T-cell (primary cell): ENCODE measurements around the gene PITPNM2. TPM values are rescaled to one million over a fixed set of nuclear protein-coding genes. Genes with fewer than 3 reads are reported as not detected.

Experiments
- ATAC-seq, 4 experiments: fragments of 200-7000 bp in 3 of 4; fragments of 150-1000 bp in 1 of 4; cut with Tn5 transposase; replicated peaks in 1 of 4; 1 replicate in 3 of 4; 2 replicates in 1 of 4; pipeline ENCODE4 v1.10.0; 2021; ENCODE audit warnings: moderate library complexity in 3 of 4, mild to moderate bottlenecking in 2 of 4, moderate number of reproducible peaks in 1 of 4
- CTCF ChIA-PET, 2 donors: fragments of 300-600 bp; sonication (Branson Sonifier 250); formaldehyde crosslinking; loops; one replicate each; lab custom pipeline; 2022; ENCODE audit warnings: antibody characterized with exemption in 2 of 2; lab: Charles Lee
- POLR2A ChIA-PET, 2 donors: fragments of 300-600 bp; sonication (Branson Sonifier 250); formaldehyde crosslinking; loops; one replicate each; lab custom pipeline; 2022; ENCODE audit warnings: antibody characterized with exemption in 2 of 2; lab: Charles Lee
- DNase-seq, 35 experiments: peaks; one replicate each; pipeline versions ENCODE4 v3.0.0 to v3.0.0-alpha.2; 2013 to 2023
- H3K27ac ChIP-seq: one replicate; pipeline ENCODE4 v1.5.1; 2013; ENCODE audit warnings: low read length
- H3K27me3 ChIP-seq, 2 experiments: replicated peaks in 1 of 2; 1 replicate in 1 of 2; 2 replicates in 1 of 2; pipeline versions ENCODE4 v1.6.1 to v1.7.0; 2013; ENCODE audit warnings: low read length in 1 of 2, mixed read lengths in 1 of 2; ENCODE audit not compliant: control insufficient read depth in 2 of 2, insufficient read depth in 2 of 2; ENCODE audit errors: extremely low read depth in 1 of 2
- H3K36me3 ChIP-seq, 2 donors: 1 replicate in 1 of 2; 2 replicates in 1 of 2; pipeline versions ENCODE4 v1.6.1 to v1.7.0; 2013; ENCODE audit warnings: low read length in 1 of 2; ENCODE audit not compliant: control insufficient read depth in 2 of 2, insufficient read depth in 1 of 2; ENCODE audit errors: extremely low read depth in 1 of 2
- H3K4me1 ChIP-seq, 2 experiments: 1 replicate in 1 of 2; 2 replicates in 1 of 2; pipeline versions ENCODE4 v1.6.1 to v1.7.0; 2013; ENCODE audit warnings: low read length in 2 of 2, mixed read lengths in 1 of 2; ENCODE audit not compliant: insufficient read depth in 2 of 2, control insufficient read depth in 1 of 2; ENCODE audit errors: extremely low read depth in 1 of 2
- H3K4me3 ChIP-seq, 2 donors: 1 replicate in 1 of 2; 2 replicates in 1 of 2; pipeline versions ENCODE4 v1.5.1 to v1.7.0; 2013; ENCODE audit warnings: mild to moderate bottlenecking in 2 of 2, low read length in 1 of 2, moderate library complexity in 1 of 2; ENCODE audit not compliant: control insufficient read depth in 1 of 2; ENCODE audit errors: extremely low read depth in 1 of 2
- H3K9me3 ChIP-seq: 2 replicates; pipeline ENCODE4 v1.7.0; 2013
- H3K27ac Mint-ChIP-seq, 2 donors: one replicate each; pipeline ENCODE4 v1.8.0; 2020 to 2021; ENCODE audit warnings: mild to moderate bottlenecking in 2 of 2, mixed read lengths in 2 of 2
- H3K27me3 Mint-ChIP-seq, 2 donors: one replicate each; pipeline ENCODE4 v1.8.0; 2021 to 2022; ENCODE audit warnings: mixed read lengths in 2 of 2
- H3K36me3 Mint-ChIP-seq: one replicate; pipeline ENCODE4 v1.8.0; 2021; ENCODE audit warnings: mixed read lengths
- H3K4me1 Mint-ChIP-seq, 3 donors: one replicate each; pipeline ENCODE4 v1.8.0; 2020 to 2022; ENCODE audit warnings: mixed read lengths in 3 of 3, mild to moderate bottlenecking in 1 of 3
- H3K4me3 Mint-ChIP-seq, 3 donors: one replicate each; pipeline ENCODE4 v1.8.0; 2020 to 2022; ENCODE audit warnings: mild to moderate bottlenecking in 3 of 3, mixed read lengths in 3 of 3, moderate library complexity in 3 of 3
- H3K9me3 Mint-ChIP-seq, 3 donors: one replicate each; pipeline ENCODE4 v1.8.0; 2020 to 2022; ENCODE audit warnings: mixed read lengths in 3 of 3
- WGBS: methylation state at CpG from one replicate; pipeline ENCODE4 v1.1.5; 2013; ENCODE audit warnings: missing lambda C conversion rate; ENCODE audit not compliant: insufficient coverage; 5-methylcytosine and 5-hydroxymethylcytosine counted together
- total RNA-seq, 35 experiments: library from RNA in 6 of 35; stranded (reverse) in 6 of 35; fragments of 120-200 nt in 1 of 35; gene quantifications; one replicate each; pipeline versions ENCODE4 v1.2.1 to v1.2.4 and lab custom pipeline; 2013 to 2026

Gene PITPNM2
- total RNA-seq, 5 donors from 2014 or later (not counting 1 experiment from before 2014, with no cell fraction given) = 32.0 to 56.5 (median 34.8) TPM

DNA sequence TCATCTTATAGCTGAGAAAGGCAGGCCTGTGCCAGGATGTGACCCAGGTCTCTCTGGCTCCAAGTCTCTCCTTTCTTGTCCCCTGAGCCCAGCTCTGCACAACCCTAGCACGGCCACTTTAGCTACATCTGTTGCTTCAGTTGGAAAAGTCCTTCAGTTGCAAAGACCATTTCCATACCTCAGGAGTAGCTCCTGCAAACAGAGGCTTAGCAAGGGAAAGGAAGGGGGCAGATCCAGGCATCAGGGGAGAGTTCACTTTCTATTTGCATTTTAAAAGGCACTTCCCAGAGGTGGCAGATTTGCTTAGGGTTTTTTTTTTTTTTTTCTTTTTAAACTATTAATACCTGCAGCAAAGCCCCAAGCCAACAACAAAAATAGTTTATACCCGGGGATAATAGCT lies 3.0 kb upstream of the PITPNM2 start:
- H3K36me3 Mint-ChIP-seq = peaks cover 3% of the 10 kb centered on the region
- H3K4me3 Mint-ChIP-seq = no peak overlapping the region
- DNase-seq (no peak), ATAC-seq (no peak)
- no CpG with 5 or more reads among the region's 2 CpGs for WGBS
- ChIA-PET CTCF (interaction anchor here (0.6 to 0.9 kb wide), 8 partner anchors 12 to 1067 kb away, joined by 3 to 8 read pairs (median 3); no protein-coding TSS in a partner anchor), POLR2A (interaction anchor here in 1 of 2 donors (0.5 to 0.7 kb wide), 3 partner anchors 23 to 256 kb away, joined by 5 to 14 read pairs (median 6); partner anchors contain the start of gene MPHOSPH9)
- peaks cover 6 to 27% of the 10 kb centered on the region in 2 experiments for H3K4me1 ChIP-seq
- peaks cover 0 to 8% of the 10 kb centered on the region in 2 donors for H3K36me3 ChIP-seq
- H3K9me3 ChIP-seq = no peaks in the 10 kb centered on the region
- H3K27me3 Mint-ChIP-seq = no peaks in the 10 kb centered on the region
- no peak overlapping the region for H3K4me3 ChIP-seq
- peaks cover 0 to 11% of the 10 kb centered on the region in 2 experiments for H3K27me3 ChIP-seq
- H3K27ac ChIP-seq = no peak overlapping the region
- H3K9me3 Mint-ChIP-seq = no peaks in the 10 kb centered on the region
- peak overlapping the region in 1 of 2 donors; percentile 11 for H3K27ac Mint-ChIP-seq
- peaks cover 12 to 28% (median 23%) of the 10 kb centered on the region in 3 donors for H3K4me1 Mint-ChIP-seq

DNA sequence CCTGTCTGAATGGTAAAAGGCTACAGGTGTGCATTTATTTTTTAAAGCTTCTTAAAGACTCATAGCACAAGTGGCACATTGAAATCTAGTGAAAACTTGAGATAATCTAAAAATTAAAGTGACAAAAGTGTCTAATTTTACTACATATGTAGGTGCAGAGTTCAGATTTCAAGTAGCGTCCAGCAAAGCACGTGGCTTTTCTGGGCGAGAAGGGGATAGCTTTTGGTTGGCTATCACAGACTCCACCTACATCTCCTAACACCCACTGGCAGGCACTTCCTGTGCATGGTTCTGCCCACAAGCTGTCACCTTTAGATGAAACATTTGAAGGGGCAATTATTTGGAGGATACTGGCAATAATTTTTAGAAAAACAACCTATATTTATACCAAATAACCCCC lies 1.9 kb upstream of the PITPNM2 start:
- H3K36me3 ChIP-seq = peaks cover 0 to 5% of the 10 kb centered on the region in 2 donors
- WGBS = no CpG with 5 or more reads among the region's 3 CpGs
- Mint-ChIP-seq H3K9me3 (no peaks in the 10 kb centered on the region), H3K27ac (no peak overlapping the region), H3K36me3 (peaks cover 3% of the 10 kb centered on the region), H3K27me3 (no peaks in the 10 kb centered on the region), H3K4me3 (peak overlapping the region; percentile 77 to 84 (median 79)), H3K4me1 (peaks cover 23 to 38% (median 33%) of the 10 kb centered on the region in 3 donors)
- no peak overlapping the region for H3K27ac ChIP-seq
- no peak for DNase-seq
- ChIA-PET CTCF (interaction anchor here (0.5 to 0.8 kb wide), 3 partner anchors 27 to 318 kb away, joined by 3 to 8 read pairs (median 6); partner anchors contain the start of gene HIP1R (in 1 of the 2)), POLR2A (interaction anchor here in 1 of 2 donors (0.7 kb wide), 1 partner anchor 33 kb away, joined by 3 read pairs; no protein-coding TSS in a partner anchor)
- no peak overlapping the region for H3K4me3 ChIP-seq
- peaks cover 9 to 33% of the 10 kb centered on the region in 2 experiments for H3K4me1 ChIP-seq
- H3K27me3 ChIP-seq = peaks cover 0 to 11% of the 10 kb centered on the region in 2 experiments
- no peaks in the 10 kb centered on the region for H3K9me3 ChIP-seq
- ATAC-seq = no peak

DNA sequence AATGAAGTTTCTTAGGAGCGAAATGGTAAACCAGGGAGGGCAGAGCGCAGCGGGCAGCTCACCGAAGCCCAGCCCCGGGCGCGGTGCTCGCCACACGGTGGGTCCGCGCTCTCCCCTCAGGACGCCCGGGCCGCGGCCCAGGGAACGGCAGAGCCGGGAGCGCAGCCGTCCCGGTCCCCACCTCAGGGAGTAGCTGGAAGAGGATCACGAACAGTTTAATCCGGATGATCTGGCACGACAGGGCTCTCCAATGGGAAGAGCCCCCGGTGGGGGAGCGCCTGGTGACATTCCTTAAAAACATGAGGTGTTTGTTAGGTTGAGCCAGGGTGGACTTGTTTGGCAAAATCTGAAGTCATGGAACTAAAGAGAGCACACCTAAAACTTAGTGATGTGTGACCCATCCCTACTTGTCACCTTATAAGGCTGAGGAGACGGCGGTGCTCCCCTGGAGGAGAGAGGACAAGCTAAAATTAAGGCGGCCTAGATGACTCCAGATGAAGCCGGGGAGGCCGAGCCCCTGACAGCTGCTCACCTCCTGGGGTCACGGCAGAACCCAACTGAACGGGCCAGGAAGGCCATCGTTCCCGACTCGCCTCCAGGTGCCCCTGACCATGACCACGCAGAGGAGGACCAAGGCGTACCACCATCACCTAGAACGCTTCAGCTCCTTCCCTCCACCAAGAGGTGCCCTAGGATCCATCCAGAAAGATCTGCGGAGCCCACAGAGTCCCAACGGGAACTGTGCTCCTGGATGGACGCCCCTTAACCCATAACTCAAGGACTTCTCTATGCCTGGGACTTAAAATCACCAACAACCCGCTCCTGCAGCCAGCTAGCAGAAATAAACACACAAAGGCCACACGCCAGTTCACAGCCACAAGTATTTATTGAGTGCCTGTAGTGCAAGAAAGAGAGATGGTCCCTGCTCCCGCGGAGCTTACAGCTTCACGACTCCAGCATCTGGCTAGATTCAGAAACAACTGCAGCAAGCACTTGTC lies 866 bp upstream of the PITPNM2 start:
- H3K27ac Mint-ChIP-seq = peak overlapping the region; percentile 73 to 80
- Histone ChIP-seq H3K4me3 (peak overlapping the region; percentile 42 to 83), H3K27ac (no peak overlapping the region), H3K4me1 (peaks cover 9 to 33% of the 10 kb centered on the region in 2 experiments), H3K9me3 (no peaks in the 10 kb centered on the region), H3K27me3 (peaks cover 0 to 11% of the 10 kb centered on the region in 2 experiments), H3K36me3 (peaks cover 0 to 5% of the 10 kb centered on the region in 2 donors)
- peaks cover 33 to 40% (median 37%) of the 10 kb centered on the region in 3 donors for H3K4me1 Mint-ChIP-seq
- peak; percentile 6 to 11 (median 6) for ATAC-seq
- H3K4me3 Mint-ChIP-seq = peak overlapping the region; percentile 77 to 84 (median 79)
- H3K27me3 Mint-ChIP-seq = no peaks in the 10 kb centered on the region
- 36% methylated on average over 38 of the region's 46 CpGs for WGBS
- ChIA-PET CTCF (interaction anchor here in 1 of 2 donors (1.0 kb wide), 1 partner anchor 84 kb away, joined by 4 read pairs; no protein-coding TSS in a partner anchor), POLR2A (interaction anchor here (0.6 kb wide), 3 partner anchors 76 to 1364 kb away, joined by 4 to 6 read pairs (median 4); no protein-coding TSS in a partner anchor)
- H3K36me3 Mint-ChIP-seq = peaks cover under 1% of the 10 kb centered on the region
- DNase-seq = peak in 2 of 35 experiments; percentile 1 to 6
- no peaks in the 10 kb centered on the region for H3K9me3 Mint-ChIP-seq

DNA sequence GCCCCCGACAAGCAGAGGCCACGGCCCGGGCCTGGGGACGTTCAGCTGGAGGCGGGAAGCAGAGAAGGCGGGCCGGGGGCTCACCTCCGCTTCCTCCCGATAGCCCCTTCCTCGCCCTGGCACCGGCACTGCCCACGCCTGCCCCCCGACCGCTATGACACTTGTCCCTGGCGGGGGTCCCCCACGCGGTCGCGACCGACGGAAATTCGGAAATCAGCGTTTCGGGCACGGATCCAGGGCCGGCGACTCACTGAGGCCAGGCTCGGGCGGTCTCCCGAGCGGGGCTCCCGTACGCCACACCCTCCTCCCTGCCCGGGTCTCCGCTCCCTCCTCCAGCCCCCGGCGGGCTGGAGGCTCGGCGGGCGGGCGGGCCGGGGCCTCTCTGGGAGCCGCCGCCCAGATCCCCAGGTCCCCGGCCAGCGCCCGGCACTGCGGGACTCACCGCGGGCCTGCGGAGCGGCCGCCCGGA lies 581 bp downstream of the PITPNM2 start:
- POLR2A ChIA-PET = interaction anchor here in 1 of 2 donors (0.5 to 0.6 kb wide), 3 partner anchors 18 to 228 kb away, joined by 3 to 8 read pairs (median 7); no protein-coding TSS in a partner anchor
- ATAC-seq = peak in 3 of 4 experiments; percentile 21 to 29 (median 22)

DNA sequence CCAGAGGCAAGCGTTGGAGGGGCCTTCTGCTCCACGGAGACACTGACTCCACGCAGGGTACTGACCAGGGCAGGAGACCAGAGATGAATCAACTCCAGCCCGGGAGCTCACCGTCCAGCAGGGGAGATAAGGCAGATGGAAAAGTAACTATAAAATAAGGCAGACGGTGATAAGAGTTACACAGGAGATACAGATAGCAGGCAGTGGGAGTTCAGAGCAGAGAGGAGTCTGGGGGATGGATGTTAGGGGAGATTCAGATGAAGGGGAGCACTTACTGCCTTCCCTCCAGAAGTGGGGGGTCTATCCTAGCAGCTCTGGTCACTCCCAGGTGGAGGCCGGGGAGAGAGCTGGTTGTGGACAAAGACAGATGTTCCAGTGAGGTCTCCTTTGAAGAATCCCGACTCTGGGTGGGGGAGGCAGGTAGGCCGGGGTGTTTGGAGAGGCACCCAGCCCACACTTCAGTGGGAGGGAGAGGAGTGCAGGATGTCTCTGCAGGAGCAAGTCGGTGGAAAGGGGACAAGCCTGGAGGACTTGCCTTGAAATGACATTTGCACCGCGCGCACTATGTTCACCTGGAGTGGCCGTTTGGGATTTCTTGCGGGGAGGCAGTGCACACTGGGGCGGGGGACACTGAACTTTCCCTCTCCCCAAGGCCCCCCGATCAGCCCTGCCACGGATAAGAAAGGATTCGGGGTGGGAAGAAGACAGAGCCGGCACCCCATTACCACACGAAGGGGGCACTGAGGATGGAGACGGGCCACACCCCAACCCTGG lies 1.2 kb downstream of the PITPNM2 start:
- peaks cover 41 to 45% (median 44%) of the 10 kb centered on the region in 3 donors for H3K4me1 Mint-ChIP-seq

More for the DNA sequence above, 581 bp downstream of the PITPNM2 start:
- under 1% methylated on average over 54 of the region's 54 CpGs for WGBS
- H3K27ac Mint-ChIP-seq = no peak overlapping the region
- H3K9me3 Mint-ChIP-seq = no peaks in the 10 kb centered on the region
- CTCF ChIA-PET = interaction anchor here (0.6 to 1.2 kb wide), 5 partner anchors 75 to 295 kb away, joined by 3 to 5 read pairs (median 4); no protein-coding TSS in a partner anchor
- H3K36me3 Mint-ChIP-seq = no peaks in the 10 kb centered on the region
- H3K4me1 Mint-ChIP-seq = peaks cover 39 to 41% (median 39%) of the 10 kb centered on the region in 3 donors
- H3K27me3 ChIP-seq = peaks cover 0 to 11% of the 10 kb centered on the region in 2 experiments
- peaks cover 0 to under 1% of the 10 kb centered on the region in 2 donors for H3K36me3 ChIP-seq
- H3K4me3 Mint-ChIP-seq = peak overlapping the region; percentile 78 to 87 (median 83)
- no peaks in the 10 kb centered on the region for H3K9me3 ChIP-seq
- DNase-seq = peak in 10 of 35 experiments; percentile 3 to 34 (median 16)
- no peak overlapping the region for H3K27ac ChIP-seq
- no peaks in the 10 kb centered on the region for H3K27me3 Mint-ChIP-seq
- H3K4me1 ChIP-seq = peaks cover 9 to 33% of the 10 kb centered on the region in 2 experiments
- H3K4me3 ChIP-seq = peak overlapping the region; percentile 69 to 74

More for the DNA sequence above, 1.2 kb downstream of the PITPNM2 start:
- WGBS = 66% methylated on average over 14 of the region's 22 CpGs
- Histone ChIP-seq H3K4me1 (peaks cover 9 to 33% of the 10 kb centered on the region in 2 experiments), H3K4me3 (peak overlapping the region; percentile 69 to 74), H3K36me3 (no peaks in the 10 kb centered on the region), H3K9me3 (no peaks in the 10 kb centered on the region), H3K27me3 (peaks cover 0 to 11% of the 10 kb centered on the region in 2 experiments), H3K27ac (no peak overlapping the region)
- Mint-ChIP-seq H3K27me3 (no peaks in the 10 kb centered on the region), H3K27ac (peak overlapping the region; percentile 79 to 82), H3K36me3 (no peaks in the 10 kb centered on the region), H3K9me3 (no peaks in the 10 kb centered on the region), H3K4me3 (peak overlapping the region; percentile 78 to 87 (median 83))
- no peak for ATAC-seq
- ChIA-PET POLR2A (no interaction called here), CTCF (interaction anchor here (0.9 to 1.2 kb wide), 3 partner anchors 74 to 288 kb away, joined by 3 to 4 read pairs (median 4); no protein-coding TSS in a partner anchor)
- no peak for DNase-seq
